KMS-11 (cell line): ENCODE data around the gene DEFB108B.
"Not testable (repeated sequence)": the region's sequence is repeated elsewhere in the genome, so short reads cannot be mapped to it uniquely, and the experiment has no call there.

Experiments used
- H2AFZ ChIP-seq: fragments of 200-600 bp; sonication (generic); 2 replicates; pipeline ENCODE4 v1.6.1; 2016; ENCODE audit warnings: antibody characterized with exemption, mixed run types, low read depth
- H3K27ac ChIP-seq: fragments of 200-600 bp; sonication (generic); 2 replicates; pipeline ENCODE4 v1.6.1; 2016; ENCODE audit warnings: mild to moderate bottlenecking, mixed run types
- H3K27me3 ChIP-seq: fragments of 200-600 bp; sonication (generic); 2 replicates; pipeline ENCODE4 v1.6.1; 2017; ENCODE audit warnings: mild to moderate bottlenecking, low read depth, mixed run types, moderate library complexity; ENCODE audit not compliant: insufficient read depth
- H3K36me3 ChIP-seq: fragments of 200-600 bp; sonication (generic); 2 replicates; pipeline ENCODE4 v1.6.1; 2017; ENCODE audit warnings: mild to moderate bottlenecking, mixed run types; ENCODE audit not compliant: insufficient read depth
- H3K4me1 ChIP-seq: fragments of 200-600 bp; sonication (generic); 2 replicates; pipeline ENCODE4 v1.6.1; 2016; ENCODE audit warnings: mild to moderate bottlenecking, low read depth, mixed run types; ENCODE audit not compliant: poor library complexity, severe bottlenecking
- H3K4me2 ChIP-seq: fragments of 200-600 bp; sonication (generic); 2 replicates; pipeline ENCODE4 v1.7.0; 2016; ENCODE audit warnings: mild to moderate bottlenecking, mixed run types
- H3K4me3 ChIP-seq: fragments of 200-600 bp; sonication (generic); IDR thresholded peaks from 2 replicates; pipeline ENCODE4 v1.6.1; 2017; ENCODE audit warnings: low read depth, low read length, mixed read lengths; ENCODE audit not compliant: insufficient read depth
- H3K79me2 ChIP-seq: fragments of 200-600 bp; sonication (generic); 2 replicates; pipeline ENCODE4 v1.6.1; 2016; ENCODE audit warnings: low read depth, mixed run types; ENCODE audit not compliant: insufficient read depth
- H3K9ac ChIP-seq: fragments of 200-600 bp; sonication (generic); 2 replicates; pipeline ENCODE4 v1.6.1; 2016; ENCODE audit warnings: mild to moderate bottlenecking, mixed run types
- H4K20me1 ChIP-seq: fragments of 200-600 bp; sonication (generic); 2 replicates; pipeline ENCODE4 v1.6.1; 2016; ENCODE audit warnings: mild to moderate bottlenecking, mixed run types; ENCODE audit not compliant: insufficient read depth
- CTCF ChIP-seq: fragments of 200-600 bp; sonication (generic); conservative IDR thresholded peaks from 2 replicates; pipeline ENCODE4 v1.6.1; 2017; ENCODE audit warnings: low read depth, mild to moderate bottlenecking, antibody characterized with exemption, low read length, moderate library complexity, mixed read lengths

The DEFB108B gene

GRCh38 chr11:71863978-71864627, 31.1 kb downstream of the DEFB108B start:
- not testable (repeated sequence) for H3K4me3 ChIP-seq, H2AFZ ChIP-seq, H4K20me1 ChIP-seq, H3K4me2 ChIP-seq, H3K9ac ChIP-seq, H3K36me3 ChIP-seq, H3K79me2 ChIP-seq, H3K27ac ChIP-seq, H3K4me1 ChIP-seq, H3K27me3 ChIP-seq
- peak; percentile 63 for TF ChIP-seq CTCF

- not testable (repeated sequence) for H4K20me1 ChIP-seq, H3K36me3 ChIP-seq, H3K27ac ChIP-seq, H3K4me3 ChIP-seq, H3K9ac ChIP-seq, H3K4me2 ChIP-seq, H2AFZ ChIP-seq, H3K4me1 ChIP-seq, H3K79me2 ChIP-seq, H3K27me3 ChIP-seq
These were observed 34.2 kb downstream of the DEFB108B start for GRCh38 chr11:71867209-71867608.

- H2AFZ ChIP-seq, H3K4me3 ChIP-seq, H3K4me2 ChIP-seq, H3K79me2 ChIP-seq, H3K9ac ChIP-seq, H3K27ac ChIP-seq, H3K4me1 ChIP-seq, H4K20me1 ChIP-seq, H3K36me3 ChIP-seq, H3K27me3 ChIP-seq: not testable (repeated sequence)
These were observed 36.9 kb downstream of the DEFB108B start for GRCh38 chr11:71869931-71870330.

- not testable (repeated sequence) for H3K4me3 ChIP-seq, H3K36me3 ChIP-seq, H4K20me1 ChIP-seq, H2AFZ ChIP-seq, H3K4me2 ChIP-seq, H3K27me3 ChIP-seq, H3K27ac ChIP-seq, H3K4me1 ChIP-seq, H3K79me2 ChIP-seq, H3K9ac ChIP-seq
These were observed 37.7 kb downstream of the DEFB108B start for GRCh38 chr11:71870661-71871060.

- not testable (repeated sequence) for H3K4me2 ChIP-seq, H3K4me3 ChIP-seq, H3K79me2 ChIP-seq, H3K4me1 ChIP-seq, H4K20me1 ChIP-seq, H3K36me3 ChIP-seq, H2AFZ ChIP-seq, H3K27me3 ChIP-seq, H3K27ac ChIP-seq, H3K9ac ChIP-seq
These were observed 43.3 kb downstream of the DEFB108B start for GRCh38 chr11:71876262-71876661.

- not testable (repeated sequence) for H3K36me3 ChIP-seq, H3K4me1 ChIP-seq, H3K27ac ChIP-seq, H3K4me3 ChIP-seq, H3K4me2 ChIP-seq, H4K20me1 ChIP-seq, H2AFZ ChIP-seq, H3K9ac ChIP-seq, H3K27me3 ChIP-seq, H3K79me2 ChIP-seq
These were observed 45.1 kb downstream of the DEFB108B start, which contains the start of gene DEFB131B for GRCh38 chr11:71878059-71878458. DEFB131B (plus strand) TSS chr11:71878453; CDS start chr11:71878453, 0 bp downstream.

- H3K27me3 ChIP-seq, H2AFZ ChIP-seq, H4K20me1 ChIP-seq: not testable (repeated sequence)
These were observed 52.8 kb downstream of the DEFB108B start for GRCh38 chr11:71885806-71886205.

More at GRCh38 chr11:71885806-71886205, 52.8 kb downstream of the DEFB108B start:
- not testable (repeated sequence) for H3K36me3 ChIP-seq, H3K79me2 ChIP-seq, H3K4me2 ChIP-seq, H3K4me3 ChIP-seq, H3K9ac ChIP-seq, H3K27ac ChIP-seq, H3K4me1 ChIP-seq
